Hepatocyte (in vitro differentiated cells): ENCODE results near the gene ZBTB4. TPM values are rescaled to one million over a fixed set of nuclear protein-coding genes. Genes with fewer than 3 reads are reported as not detected.

Source experiments
- DNase-seq: peaks from one replicate; pipeline ENCODE4 v3.0.0-alpha.2; 2016; ENCODE audit warnings: low spot score
- H2AFZ ChIP-seq: fragments of 200-600 bp; sonication (generic); 2 replicates; pipeline ENCODE4 v1.6.0; 2016; ENCODE audit warnings: antibody characterized with exemption, mild to moderate bottlenecking
- H3K27ac ChIP-seq: fragments of 200-600 bp; sonication (generic); 2 replicates; pipeline ENCODE4 v1.5.1; 2016; ENCODE audit warnings: mild to moderate bottlenecking
- H3K27me3 ChIP-seq: fragments of 200-600 bp; sonication (generic); 2 replicates; pipeline ENCODE4 v1.6.1; 2016
- H3K36me3 ChIP-seq: fragments of 200-600 bp; sonication (generic); replicated peaks from 2 replicates; pipeline ENCODE4 v1.5.1; 2016; ENCODE audit warnings: low read depth; ENCODE audit not compliant: insufficient read depth
- H3K4me1 ChIP-seq: fragments of 200-600 bp; sonication (generic); 2 replicates; pipeline ENCODE4 v1.5.1; 2016; ENCODE audit warnings: mild to moderate bottlenecking, moderate library complexity; ENCODE audit not compliant: insufficient read depth
- H3K4me2 ChIP-seq: fragments of 200-600 bp; sonication (generic); 2 replicates; pipeline ENCODE4 v1.6.0; 2016
- H3K4me3 ChIP-seq: fragments of 200-600 bp; sonication (generic); 2 replicates; pipeline ENCODE4 v1.5.1; 2016; ENCODE audit warnings: mild to moderate bottlenecking
- H3K79me2 ChIP-seq: fragments of 200-600 bp; sonication (generic); 2 replicates; pipeline ENCODE4 v1.6.0; 2017; ENCODE audit warnings: mild to moderate bottlenecking
- H3K9me2 ChIP-seq: fragments of 200-600 bp; sonication (generic); replicated peaks from 2 replicates; pipeline ENCODE4 v1.6.0; 2017; ENCODE audit warnings: mild to moderate bottlenecking; ENCODE audit not compliant: insufficient read depth
- H3K9me3 ChIP-seq: fragments of 200-600 bp; sonication (generic); 2 replicates; pipeline ENCODE4 v1.5.1; 2016; ENCODE audit warnings: low read depth, mild to moderate bottlenecking
- H4K20me1 ChIP-seq: fragments of 200-600 bp; sonication (generic); 2 replicates; pipeline ENCODE4 v1.6.0; 2016; ENCODE audit warnings: mild to moderate bottlenecking; ENCODE audit not compliant: insufficient read depth, poor library complexity, severe bottlenecking
- CTCF ChIP-seq: fragments of 200-600 bp; sonication (generic); IDR thresholded peaks from 2 replicates; pipeline ENCODE4 v1.5.1; 2016; ENCODE audit warnings: antibody characterized with exemption, mild to moderate bottlenecking; ENCODE audit not compliant: poor library complexity
- EZH2 ChIP-seq: fragments of 200-600 bp; sonication (generic); IDR thresholded peaks from 2 replicates; pipeline ENCODE4 v1.6.1; 2016; ENCODE audit warnings: antibody characterized with exemption, mild to moderate bottlenecking, borderline replicate concordance
- EZH2phosphoT487 ChIP-seq: fragments of 200-600 bp; sonication (generic); IDR thresholded peaks from one replicate; pipeline ENCODE4 v1.6.1; 2018; ENCODE audit warnings: antibody characterized with exemption, mild to moderate bottlenecking, low read depth, moderate library complexity; ENCODE audit not compliant: unreplicated experiment, severe bottlenecking
- WGBS: methylation state at CpG from one replicate; pipeline ENCODE4 v1.1.6; 2016; ENCODE audit warnings: low lambda C conversion rate; ENCODE audit errors: missing lambda C conversion rate; 5-methylcytosine and 5-hydroxymethylcytosine counted together
- polyA plus RNA-seq: library from polyadenylated mRNA; unstranded; fragments of >200 nt; fragmentation: Nextera tagmentation; extraction: Ambion mirVana; gene quantifications from 2 replicates; pipeline ENCODE4 v1.2.1, GENCODE V29; 2016
- total RNA-seq: library from RNA; depleted of rRNA; stranded (reverse); fragments of >200 nt; gene quantifications from 2 replicates; pipeline ENCODE4 v1.2.3, GENCODE V29; 2014

The ZBTB4 gene
- total and polyA plus RNA-seq, 2 experiments from 2014 or later, result 20.8 to 27.1 TPM

- Histone ChIP-seq H3K27me3 (no peaks in the 10 kb centered on the region), H3K36me3 (peaks cover 4% of the 10 kb centered on the region), H3K4me1 (no peaks in the 10 kb centered on the region), H3K27ac (no peak overlapping the region), H4K20me1 (no peaks in the 10 kb centered on the region), H3K4me2 (no peak overlapping the region), H3K79me2 (peaks cover 5% of the 10 kb centered on the region), H3K9me2 (no peaks in the 10 kb centered on the region), H3K9me3 (no peaks in the 10 kb centered on the region), H3K4me3 (no peak overlapping the region), H2AFZ (no peak overlapping the region)
- 98% methylated on average over 8 of the region's 8 CpGs for WGBS
- TF ChIP-seq EZH2 (no peak), EZH2phosphoT487 (no peak), CTCF (no peak)
- no peak for DNase-seq
These were observed 24.1 kb upstream of the ZBTB4 start for GRCh38 chr17:7503521-7503920.

- Histone ChIP-seq H3K36me3 (peaks cover 4% of the 10 kb centered on the region), H3K4me2 (no peak overlapping the region)
- WGBS, result 91% methylated on average over 14 of the region's 14 CpGs
These were observed 23.6 kb upstream of the ZBTB4 start for GRCh38 chr17:7502987-7503386.

GRCh38 chr17:7502171-7502847, 22.9 kb upstream of the ZBTB4 start:
- Histone ChIP-seq H3K36me3 (peaks cover 4% of the 10 kb centered on the region), H3K9me3 (no peaks in the 10 kb centered on the region), H3K27me3 (no peaks in the 10 kb centered on the region), H3K79me2 (peaks cover 5% of the 10 kb centered on the region), H3K27ac (no peak overlapping the region), H3K4me3 (no peak overlapping the region), H3K9me2 (no peaks in the 10 kb centered on the region), H3K4me1 (no peaks in the 10 kb centered on the region), H4K20me1 (no peaks in the 10 kb centered on the region), H2AFZ (no peak overlapping the region), H3K4me2 (no peak overlapping the region)
- no peak for TF ChIP-seq EZH2
- no peak for TF ChIP-seq EZH2phosphoT487
- TF ChIP-seq CTCF, result no peak
- no peak for DNase-seq
- WGBS, result 96% methylated on average over 20 of the region's 20 CpGs

More at GRCh38 chr17:7502987-7503386, 23.6 kb upstream of the ZBTB4 start:
- no peak overlapping the region for H3K27ac ChIP-seq
- no peak overlapping the region for H2AFZ ChIP-seq
- no peaks in the 10 kb centered on the region for H4K20me1 ChIP-seq
- no peak for DNase-seq
- H3K9me3 ChIP-seq, result no peaks in the 10 kb centered on the region
- no peaks in the 10 kb centered on the region for H3K9me2 ChIP-seq
- no peaks in the 10 kb centered on the region for H3K4me1 ChIP-seq
- H3K4me3 ChIP-seq, result no peak overlapping the region
- H3K27me3 ChIP-seq, result no peaks in the 10 kb centered on the region
- TF ChIP-seq CTCF, result peak; percentile 13
- TF ChIP-seq EZH2phosphoT487, result no peak
- TF ChIP-seq EZH2, result no peak
- H3K79me2 ChIP-seq, result peaks cover 5% of the 10 kb centered on the region
